B cell (primary cell): ENCODE measurements around the gene XRCC4. TPM values are rescaled to one million over a fixed set of nuclear protein-coding genes. Genes with fewer than 3 reads are reported as not detected.

Source experiments
- ATAC-seq: fragments of 200-7000 bp; cut with Tn5 transposase; one replicate; pipeline ENCODE4 v1.10.0; 2021; ENCODE audit warnings: low read depth, mild to moderate bottlenecking, moderate number of reproducible peaks, moderate library complexity
- CTCF ChIA-PET: fragments of 350-600 bp; sonication (Branson Sonifier 250); formaldehyde crosslinking; loops from one replicate; lab custom pipeline; 2021; ENCODE audit warnings: antibody characterized with exemption, inconsistent platforms; lab: Charles Lee
- POLR2A ChIA-PET: fragments of 350-600 bp; sonication (Branson Sonifier 250); formaldehyde crosslinking; loops from one replicate; lab custom pipeline; 2021; ENCODE audit warnings: antibody characterized with exemption; lab: Charles Lee
- DNase-seq: peaks from one replicate; pipeline ENCODE4 v3.0.0; 2013
- H2AFZ ChIP-seq: 2 replicates; pipeline ENCODE4 v1.6.1; 2012; ENCODE audit warnings: mild to moderate bottlenecking, low read depth, low read length; ENCODE audit not compliant: insufficient read depth, poor library complexity, severe bottlenecking
- H3K27ac ChIP-seq, 2 donors: 1 replicate in 1 of 2; 2 replicates in 1 of 2; pipeline ENCODE4 v1.5.1; 2012 to 2013; ENCODE audit warnings: low read length in 2 of 2, mild to moderate bottlenecking in 2 of 2, moderate library complexity in 1 of 2
- H3K27me3 ChIP-seq, 4 experiments: fragments of 200-600 bp in 1 of 4; sonication (generic) in 1 of 4; replicated peaks in 1 of 4; 1 replicate in 2 of 4; 2 replicates in 2 of 4; pipeline versions ENCODE4 v1.6.1 to v1.7.0; 2013 to 2016; ENCODE audit warnings: low read length in 3 of 4, mild to moderate bottlenecking in 2 of 4, mixed read lengths in 1 of 4, moderate library complexity in 1 of 4; ENCODE audit not compliant: insufficient read depth in 4 of 4, control insufficient read depth in 3 of 4; ENCODE audit errors: control extremely low read depth in 1 of 4
- H3K36me3 ChIP-seq, 2 experiments: replicated peaks in 1 of 2; 1 replicate in 1 of 2; 2 replicates in 1 of 2; pipeline versions ENCODE4 v1.6.1 to v1.7.1; 2013; ENCODE audit warnings: low read length in 1 of 2; ENCODE audit not compliant: insufficient read depth in 2 of 2, control insufficient read depth in 1 of 2; ENCODE audit errors: control extremely low read depth in 1 of 2, extremely low read depth in 1 of 2
- H3K4me1 ChIP-seq, 2 donors: fragments of 200-600 bp in 1 of 2; sonication (generic) in 1 of 2; 1 replicate in 1 of 2; 2 replicates in 1 of 2; pipeline versions ENCODE4 v1.5.1 to v1.6.1; 2013 to 2017; ENCODE audit warnings: low read length in 2 of 2; ENCODE audit not compliant: control insufficient read depth in 2 of 2, insufficient read depth in 2 of 2
- H3K4me2 ChIP-seq: replicated peaks from 2 replicates; pipeline ENCODE3; 2012; ENCODE audit warnings: mild to moderate bottlenecking, low read depth, low read length; ENCODE audit not compliant: poor library complexity, severe bottlenecking
- H3K4me3 ChIP-seq, 5 experiments: fragments of 200-600 bp in 1 of 5; sonication (generic) in 1 of 5; 1 replicate in 3 of 5; 2 replicates in 2 of 5; pipeline versions ENCODE4 v1.5.1 to v1.7.0; 2011 to 2016; ENCODE audit warnings: low read length in 4 of 5, mild to moderate bottlenecking in 4 of 5, low read depth in 2 of 5, control low read depth in 1 of 5, moderate library complexity in 1 of 5; ENCODE audit not compliant: insufficient read depth in 1 of 5; ENCODE audit errors: control extremely low read depth in 1 of 5, extremely low read depth in 1 of 5
- H3K79me2 ChIP-seq: fragments of 200-600 bp; sonication (generic); one replicate; pipeline ENCODE4 v1.6.0; 2016; ENCODE audit warnings: low read length; ENCODE audit not compliant: control insufficient read depth, insufficient read depth
- H3K9ac ChIP-seq: fragments of 200-600 bp; sonication (generic); 2 replicates; pipeline ENCODE4 v1.6.1; 2017; ENCODE audit warnings: mild to moderate bottlenecking, low read length, moderate library complexity
- H3K9me3 ChIP-seq, 3 donors: one replicate each; pipeline versions ENCODE4 v1.6.1 to v1.7.1; 2013; ENCODE audit warnings: low read length in 2 of 3; ENCODE audit not compliant: control insufficient read depth in 2 of 3, insufficient read depth in 1 of 3; ENCODE audit errors: control extremely low read depth in 1 of 3
- H4K20me1 ChIP-seq: 2 replicates; pipeline ENCODE4 v1.6.0; 2012; ENCODE audit warnings: mild to moderate bottlenecking, low read length; ENCODE audit not compliant: insufficient read depth, control insufficient read depth, poor library complexity, severe bottlenecking
- H3K27ac Mint-ChIP-seq: one replicate; pipeline ENCODE4 v1.8.0; 2021; ENCODE audit warnings: mixed read lengths
- H3K27me3 Mint-ChIP-seq: one replicate; pipeline ENCODE4 v1.8.0; 2021; ENCODE audit warnings: mixed read lengths
- H3K4me1 Mint-ChIP-seq: one replicate; pipeline ENCODE4 v1.8.0; 2021; ENCODE audit warnings: mixed read lengths
- H3K4me3 Mint-ChIP-seq: one replicate; pipeline ENCODE4 v1.8.0; 2021; ENCODE audit warnings: mixed read lengths
- H3K9me3 Mint-ChIP-seq: one replicate; pipeline ENCODE4 v1.8.0; 2022; ENCODE audit warnings: mixed read lengths; ENCODE audit not compliant: insufficient read depth
- EZH2 ChIP-seq: IDR thresholded peaks from 2 replicates; pipeline ENCODE4 v1.6.1; 2012; ENCODE audit warnings: borderline replicate concordance, low read depth, mild to moderate bottlenecking, moderate library complexity, low read length; ENCODE audit not compliant: insufficient read depth, poor library complexity, severe bottlenecking
- WGBS: methylation state at CpG from one replicate; pipeline ENCODE4 v1.1.5; 2013; ENCODE audit warnings: missing lambda C conversion rate; ENCODE audit not compliant: insufficient coverage; 5-methylcytosine and 5-hydroxymethylcytosine counted together
- intact Hi-C: fragments of 100-400 bp; cut with micrococcal nuclease; formaldehyde crosslinking; loops from one replicate; pipeline ENCODE4 v1.10.0; 2022
- polyA plus RNA-seq: library from polyadenylated mRNA; depleted of rRNA; stranded (reverse); fragments of >200 nt; gene quantifications from 2 replicates; pipeline ENCODE4 v1.2.3, GENCODE V29; 2012
- total RNA-seq, 2 donors: library from RNA; stranded (reverse); fragments of 120-200 nt in 1 of 2; gene quantifications; 1 replicate in 1 of 2; 2 replicates in 1 of 2; pipeline versions ENCODE4 v1.2.3 to v1.2.4, GENCODE V29; 2013 to 2022
- TF ChIP-seq, protein P1 (sequence below): fragments of 200-600 bp; IDR thresholded peaks from one replicate; pipeline ENCODE4 v1.8.0; 2022; ENCODE audit warnings: antibody characterized with exemption, mild to moderate bottlenecking

Gene XRCC4
- total and polyA plus RNA-seq, 2 donors (not counting 1 experiment from before 2014, with no cell fraction given), result 1.3 to 7.7 TPM

DNA sequence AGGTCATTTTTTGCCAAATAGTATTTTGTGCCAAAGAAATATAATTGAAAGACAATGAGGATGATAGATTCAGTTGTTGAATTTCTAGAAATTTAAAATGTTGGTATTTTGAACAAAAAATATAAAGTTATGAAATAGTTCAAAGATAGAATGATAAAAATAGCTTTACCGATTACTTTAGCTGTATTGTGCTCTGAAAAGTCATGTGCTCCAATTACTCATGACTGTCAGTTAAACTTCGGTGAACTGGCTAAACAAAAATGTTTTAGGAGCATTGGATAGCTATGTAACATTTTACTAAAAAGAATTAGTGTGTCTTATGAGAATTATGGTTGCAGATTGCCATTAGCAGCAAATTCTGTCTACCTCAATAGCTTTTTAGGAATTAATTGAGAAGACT, 216.9 kb downstream of the XRCC4 start:
- no peaks in the 10 kb centered on the region for H4K20me1 ChIP-seq
- 100% methylated on average over 1 of the region's 2 CpGs for WGBS
- Mint-ChIP-seq H3K4me3 (no peak overlapping the region), H3K27ac (no peak overlapping the region), H3K27me3 (no peaks in the 10 kb centered on the region), H3K4me1 (no peaks in the 10 kb centered on the region), H3K9me3 (peaks cover 2% of the 10 kb centered on the region)
- no peaks in the 10 kb centered on the region for H3K27me3 ChIP-seq
- H3K4me3 ChIP-seq, result no peak overlapping the region
- no peak overlapping the region for H3K9ac ChIP-seq
- no peak for TF ChIP-seq EZH2
- TF ChIP-seq, protein P1, sequence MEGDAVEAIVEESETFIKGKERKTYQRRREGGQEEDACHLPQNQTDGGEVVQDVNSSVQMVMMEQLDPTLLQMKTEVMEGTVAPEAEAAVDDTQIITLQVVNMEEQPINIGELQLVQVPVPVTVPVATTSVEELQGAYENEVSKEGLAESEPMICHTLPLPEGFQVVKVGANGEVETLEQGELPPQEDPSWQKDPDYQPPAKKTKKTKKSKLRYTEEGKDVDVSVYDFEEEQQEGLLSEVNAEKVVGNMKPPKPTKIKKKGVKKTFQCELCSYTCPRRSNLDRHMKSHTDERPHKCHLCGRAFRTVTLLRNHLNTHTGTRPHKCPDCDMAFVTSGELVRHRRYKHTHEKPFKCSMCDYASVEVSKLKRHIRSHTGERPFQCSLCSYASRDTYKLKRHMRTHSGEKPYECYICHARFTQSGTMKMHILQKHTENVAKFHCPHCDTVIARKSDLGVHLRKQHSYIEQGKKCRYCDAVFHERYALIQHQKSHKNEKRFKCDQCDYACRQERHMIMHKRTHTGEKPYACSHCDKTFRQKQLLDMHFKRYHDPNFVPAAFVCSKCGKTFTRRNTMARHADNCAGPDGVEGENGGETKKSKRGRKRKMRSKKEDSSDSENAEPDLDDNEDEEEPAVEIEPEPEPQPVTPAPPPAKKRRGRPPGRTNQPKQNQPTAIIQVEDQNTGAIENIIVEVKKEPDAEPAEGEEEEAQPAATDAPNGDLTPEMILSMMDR, result no peak
- ChIA-PET CTCF (no interaction called here), POLR2A (no interaction called here)
- H3K79me2 ChIP-seq, result no peaks in the 10 kb centered on the region
- no peak overlapping the region for H3K4me2 ChIP-seq
- H3K9me3 ChIP-seq, result peaks cover 0 to 2% (median 0%) of the 10 kb centered on the region in 3 donors
- no peaks in the 10 kb centered on the region for H3K36me3 ChIP-seq
- intact Hi-C loops, result no loop called here
- DNase-seq, result no peak
- no peak for ATAC-seq
- H2AFZ ChIP-seq, result no peak overlapping the region
- no peaks in the 10 kb centered on the region for H3K4me1 ChIP-seq
- H3K27ac ChIP-seq, result no peak overlapping the region

GRCh38 chr5:83299353-83299752, 222.0 kb downstream of the XRCC4 start:
- no peak overlapping the region for H2AFZ ChIP-seq
- no peak for TF ChIP-seq EZH2
- TF ChIP-seq, protein P1, result no peak
- no peaks in the 10 kb centered on the region for H3K36me3 ChIP-seq
- H3K9ac ChIP-seq, result no peak overlapping the region
- H3K4me2 ChIP-seq, result no peak overlapping the region
- Mint-ChIP-seq H3K27ac (no peak overlapping the region), H3K4me1 (no peaks in the 10 kb centered on the region), H3K27me3 (no peaks in the 10 kb centered on the region), H3K4me3 (no peak overlapping the region), H3K9me3 (peaks cover 5% of the 10 kb centered on the region)
- ChIA-PET CTCF (no interaction called here), POLR2A (no interaction called here)
- H4K20me1 ChIP-seq, result no peaks in the 10 kb centered on the region
- intact Hi-C loops, result no loop called here
- H3K9me3 ChIP-seq, result peaks cover 0 to 7% (median 3%) of the 10 kb centered on the region in 3 donors
- no peaks in the 10 kb centered on the region for H3K79me2 ChIP-seq
- H3K4me1 ChIP-seq, result no peaks in the 10 kb centered on the region
- DNase-seq (no peak), ATAC-seq (no peak)
- H3K27me3 ChIP-seq, result no peaks in the 10 kb centered on the region
- no CpG with 5 or more reads among the region's 2 CpGs for WGBS
- no peak overlapping the region for H3K4me3 ChIP-seq
- no peak overlapping the region for H3K27ac ChIP-seq
